DMS 273 (cell line): ENCODE results near the gene GADD45A.

ENCODE experiments used
- DNase-seq: peaks from one replicate; lab custom pipeline; 2025; ENCODE audit not compliant: unreplicated experiment; lab: John Stamatoyannopoulos, UW

Gene GADD45A

GRCh38 chr1:67687649-67688048 lies 2.6 kb downstream of the GADD45A start:
- no peak for DNase-seq

GRCh38 chr1:67688526-67689219 lies 3.7 kb downstream of the GADD45A start:
- DNase-seq, result no peak

- DNase-seq, result peak; percentile 25
These were observed 4.4 kb downstream of the GADD45A start for GRCh38 chr1:67689267-67690017.

GRCh38 chr1:67690018-67690363 lies 5.0 kb downstream of the GADD45A start:
- DNase-seq, result no peak

- DNase-seq, result no peak
These were observed 5.4 kb downstream of the GADD45A start for GRCh38 chr1:67690411-67690810.

- no peak for DNase-seq
These were observed 6.7 kb downstream of the GADD45A start for GRCh38 chr1:67691712-67692111.

GRCh38 chr1:67695963-67696362 lies 11.0 kb downstream of the GADD45A start:
- no peak for DNase-seq

GRCh38 chr1:67696708-67697107 lies 11.7 kb downstream of the GADD45A start:
- DNase-seq, result no peak

GRCh38 chr1:67700220-67700619 lies 15.2 kb downstream of the GADD45A start:
- no peak for DNase-seq

GRCh38 chr1:67700692-67701410 lies 15.8 kb downstream of the GADD45A start:
- peak; percentile 50 for DNase-seq

GRCh38 chr1:67701876-67702275 lies 16.9 kb downstream of the GADD45A start:
- DNase-seq, result no peak

GRCh38 chr1:67704351-67704750 lies 19.4 kb downstream of the GADD45A start:
- DNase-seq, result no peak

- peak; percentile 25 for DNase-seq
These were observed 20.9 kb downstream of the GADD45A start for GRCh38 chr1:67705735-67706453.

GRCh38 chr1:67708606-67709005 lies 23.6 kb downstream of the GADD45A start:
- peak; percentile 19 for DNase-seq

- DNase-seq, result peak; percentile 34
These were observed 25.4 kb downstream of the GADD45A start for GRCh38 chr1:67710417-67710816.

- DNase-seq, result no peak
These were observed 26.3 kb downstream of the GADD45A start for GRCh38 chr1:67711158-67711854.

GRCh38 chr1:67711855-67712212 lies 26.8 kb downstream of the GADD45A start:
- peak; percentile 45 for DNase-seq

- peak; percentile 91 for DNase-seq
These were observed 28.3 kb downstream of the GADD45A start for GRCh38 chr1:67713057-67713846.

- no peak for DNase-seq
These were observed 30.8 kb downstream of the GADD45A start for GRCh38 chr1:67715819-67716218.

- peak; percentile 68 for DNase-seq
These were observed 31.8 kb downstream of the GADD45A start for GRCh38 chr1:67716800-67717199.
